Heart left ventricle (tissue), 16 donors: Measurements from ENCODE around the gene CARTPT. TPM values are rescaled to one million over a fixed set of nuclear protein-coding genes. Genes with fewer than 3 reads are reported as not detected.

Experiments used
- ATAC-seq, 4 donors: fragments of 200-7000 bp; cut with Tn5 transposase; one replicate each; pipeline ENCODE4 v1.9.1; 2020 to 2022; ENCODE audit warnings: moderate library complexity in 4 of 4, mild to moderate bottlenecking in 3 of 4, moderate number of reproducible peaks in 1 of 4
- DNase-seq, 5 donors: peaks; one replicate each; pipeline ENCODE4 v3.0.0-alpha.2; 2020
- H3K27ac ChIP-seq, 12 donors: fragments of 200-600 bp; sonication (generic) in 4 of 12; one replicate each; pipeline versions ENCODE4 v1.5.0 to v1.8.0; 2016 to 2022; ENCODE audit warnings: mild to moderate bottlenecking in 2 of 12
- H3K27me3 ChIP-seq, 9 donors: fragments of 200-600 bp; sonication (generic) in 2 of 9; one replicate each; pipeline versions ENCODE4 v1.5.1 to v1.8.0; 2016 to 2022; ENCODE audit warnings: mild to moderate bottlenecking in 3 of 9
- H3K36me3 ChIP-seq, 9 donors: fragments of 200-600 bp; sonication (generic) in 2 of 9; one replicate each; pipeline versions ENCODE4 v1.5.0 to v1.8.0; 2018 to 2022; ENCODE audit warnings: mild to moderate bottlenecking in 2 of 9
- H3K4me1 ChIP-seq, 12 donors: fragments of 200-600 bp; sonication (generic) in 4 of 12; one replicate each; pipeline versions ENCODE4 v1.5.0 to v1.8.0; 2016 to 2022; ENCODE audit warnings: mild to moderate bottlenecking in 3 of 12
- H3K4me3 ChIP-seq, 12 donors: fragments of 200-600 bp; sonication (generic) in 4 of 12; one replicate each; pipeline versions ENCODE4 v1.5.0 to v1.8.0; 2017 to 2022; ENCODE audit warnings: mild to moderate bottlenecking in 9 of 12, moderate library complexity in 4 of 12
- H3K9me3 ChIP-seq, 12 donors: fragments of 200-600 bp; sonication (generic) in 4 of 12; one replicate each; pipeline versions ENCODE4 v1.5.0 to v1.8.0; 2016 to 2022; ENCODE audit warnings: mild to moderate bottlenecking in 1 of 12
- CTCF ChIP-seq, 12 donors: fragments of 200-600 bp; sonication (generic) in 4 of 12; IDR thresholded peaks; one replicate each; pipeline versions ENCODE4 v1.5.0 to v1.8.0; 2018 to 2022; ENCODE audit warnings: antibody characterized with exemption in 12 of 12, mild to moderate bottlenecking in 5 of 12
- POLR2A ChIP-seq, 2 donors: fragments of 450-650 bp; IDR thresholded peaks; one replicate each; pipeline ENCODE4 v1.6.1; 2017; ENCODE audit warnings: antibody characterized with exemption in 2 of 2, mild to moderate bottlenecking in 2 of 2, moderate library complexity in 2 of 2
- WGBS, 4 donors: extraction: QIAGEN DNeasy Blood & Tissue Kit in 2 of 4; methylation state at CpG; one replicate each; pipeline versions ENCODE4 v1.1.5 to v1.1.7; 2013 to 2018; 5-methylcytosine and 5-hydroxymethylcytosine counted together
- intact Hi-C, 10 donors: fragments of 100-400 bp; cut with DNase I; formaldehyde crosslinking; loops; one replicate each; pipeline versions ENCODE4 v1.11.1 to v1.14.2; 2022
- polyA plus RNA-seq, 2 donors: library from polyadenylated mRNA; stranded (reverse); fragments of 200-250 nt; gene quantifications; one replicate each; pipeline ENCODE4 v1.2.3, GENCODE V29; 2013
- total RNA-seq, 9 donors: library from RNA; depleted of rRNA in 2 of 9; stranded (reverse); fragments of >200 nt in 2 of 9; fragmentation: NEBNext Ultra II Directional in 3 of 9; extraction: Animal tissue kit (Norgen Biotek cat#: 25700) in 3 of 9; gene quantifications; one replicate each; pipeline versions ENCODE4 v1.1.0 to v1.2.4, GENCODE V29; 2016 to 2023
- donor health status: ischemic (EF 13 %, LVEDD 7.1; RV severe dilation, severe dysfunction).
- donor health status: healthy with polysubstance abuse.
- donor health status: DM: no; HTN: yes; CAD: no.
- donor health status: DM: no; HTN: no; CAD: no.
- donor health status: ischemic (EF 25% LVEDD 6.9; RV normal size, moderate dysfunction).
- donor health status: ischemic (EF 25% LVEDD 5.7; RV mildly dilated, moderate dysfunction).
- donor health status: healthy.
- donor health status: DM: yes; HTN: yes; CAD: no.
- donor health status: ischemic (EF 35%, LVEDD 5.7; RV mildly dilated, moderate dysfunction).
- donor health status: nonischemic (EF 11% LVEDD 7.7; RV severe dilation, severe dysfunction).
- donor health status: DM: yes; HTN: yes; CAD: no.
- donor health status: PGD.
- donor health status: ischemic (EF 29% LVEDD 5.4; RV normal size, mild dysfunction).
- donor health status: nonischemic (EF 23%, LVEDD 6.1; RV moderate dilation, normal function).

The CARTPT gene
- total and polyA plus RNA-seq, 11 donors: not detected

DNA sequence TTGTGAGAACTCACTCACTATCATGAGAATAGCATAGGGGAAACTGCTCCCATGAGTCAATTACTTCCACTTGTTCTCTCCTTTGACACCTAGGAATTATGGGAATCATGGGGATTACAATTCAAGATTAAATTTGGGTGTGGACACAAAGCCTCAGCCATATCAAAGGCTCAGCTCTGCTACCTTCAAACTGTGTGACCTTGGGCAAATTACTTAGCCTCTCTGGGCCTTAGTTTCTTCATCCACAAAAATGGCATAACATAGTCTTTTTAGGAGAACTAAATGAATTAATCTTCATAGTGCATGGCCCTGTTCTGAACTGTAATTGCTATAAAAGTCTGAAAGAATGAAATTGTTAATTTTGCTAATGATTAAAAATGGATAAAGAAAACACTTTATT is 18.3 kb upstream of the CARTPT start:
- ATAC-seq: no peak
- Histone ChIP-seq H3K27me3 (peaks cover 0 to 18% (median 0%) of the 10 kb centered on the region in 9 donors), H3K4me1 (peaks cover 0 to 5% (median 0%) of the 10 kb centered on the region in 12 donors), H3K9me3 (no peaks in the 10 kb centered on the region), H3K4me3 (no peak overlapping the region), H3K36me3 (no peaks in the 10 kb centered on the region), H3K27ac (no peak overlapping the region)
- TF ChIP-seq CTCF (IDR thresholded peaks at IDR 0.05) (no peak), POLR2A (IDR thresholded peaks at IDR 0.05) (no peak)
- DNase-seq: no peak
- intact Hi-C loops: no loop called here

DNA sequence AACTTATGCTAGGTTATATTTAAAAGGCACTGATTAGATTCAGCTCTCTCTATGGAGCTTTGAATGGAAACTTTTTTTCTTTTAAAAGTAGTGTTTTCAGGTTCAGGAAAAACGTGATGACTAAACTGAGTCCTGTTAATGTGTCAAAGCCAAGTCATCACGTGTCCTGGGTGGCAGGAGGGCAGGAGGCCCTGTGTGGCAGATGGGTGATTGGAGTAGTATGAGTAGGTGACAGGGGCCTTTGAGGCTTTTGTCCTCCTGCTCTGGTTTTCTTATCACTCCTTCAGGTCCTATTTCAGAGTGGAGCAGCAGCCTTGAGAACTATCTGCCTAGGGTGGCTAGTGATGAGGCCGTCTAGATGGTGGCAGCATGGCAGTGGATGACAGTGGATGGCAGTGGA is 17.7 kb upstream of the CARTPT start:
- TF ChIP-seq CTCF (IDR thresholded peaks at IDR 0.05) (no peak), POLR2A (IDR thresholded peaks at IDR 0.05) (no peak)

DNA sequence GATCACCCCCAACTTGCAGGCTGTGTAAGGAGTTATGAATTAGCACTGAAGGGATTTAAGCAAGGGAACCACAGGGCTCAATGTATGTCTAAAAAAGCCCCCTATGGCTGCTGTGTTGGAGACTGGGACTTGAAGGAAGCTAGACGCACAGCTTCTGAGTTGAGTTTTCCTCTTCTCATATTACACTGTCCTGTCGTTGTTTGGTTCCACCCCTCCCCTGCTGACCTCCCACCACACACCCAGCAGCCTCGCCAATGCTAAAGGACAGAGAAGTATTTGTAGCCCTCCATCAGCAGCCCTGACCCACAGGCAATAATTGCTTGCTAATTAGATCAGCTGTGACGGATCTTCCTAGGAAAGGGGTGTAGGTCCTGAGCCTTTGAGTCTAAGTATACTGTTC is 15.1 kb upstream of the CARTPT start:
- no peaks in the 10 kb centered on the region for H3K36me3 ChIP-seq
- TF ChIP-seq POLR2A (IDR thresholded peaks at IDR 0.05) (no peak), CTCF (IDR thresholded peaks at IDR 0.05) (no peak)
- WGBS, 4 donors: 26 to 40% (median 33%) methylated on average over 4 of the region's 4 CpGs
- intact Hi-C loops: no loop called here
- ATAC-seq: no peak
- H3K4me1 ChIP-seq: no peaks in the 10 kb centered on the region
- DNase-seq: no peak
- no peak overlapping the region for H3K4me3 ChIP-seq
- H3K27ac ChIP-seq: no peak overlapping the region
- H3K27me3 ChIP-seq: peaks cover 0 to 26% (median 0%) of the 10 kb centered on the region in 9 donors
- no peaks in the 10 kb centered on the region for H3K9me3 ChIP-seq

More for the DNA sequence above, 17.7 kb upstream of the CARTPT start:
- no peaks in the 10 kb centered on the region for H3K36me3 ChIP-seq
- H3K27me3 ChIP-seq: peaks cover 0 to 21% (median 0%) of the 10 kb centered on the region in 9 donors
- WGBS, 4 donors: 64 to 81% (median 72%) methylated on average over 3 of the region's 3 CpGs
- no peak overlapping the region for H3K4me3 ChIP-seq
- peaks cover 0 to 5% (median 0%) of the 10 kb centered on the region in 12 donors for H3K4me1 ChIP-seq
- no peaks in the 10 kb centered on the region for H3K9me3 ChIP-seq
- ATAC-seq (no peak), DNase-seq (no peak)
- intact Hi-C loops: no loop called here
- no peak overlapping the region for H3K27ac ChIP-seq

- Histone ChIP-seq H3K9me3 (no peaks in the 10 kb centered on the region), H3K27ac (no peak overlapping the region), H3K4me3 (no peak overlapping the region), H3K4me1 (no peaks in the 10 kb centered on the region), H3K27me3 (peaks cover 0 to 31% (median 0%) of the 10 kb centered on the region in 9 donors), H3K36me3 (no peaks in the 10 kb centered on the region)
- WGBS, 4 donors: 73 to 79% (median 77%) methylated on average over 5 of the region's 5 CpGs
- DNase-seq (no peak), ATAC-seq (no peak)
- intact Hi-C loops: no loop called here
- no peak for TF ChIP-seq POLR2A (IDR thresholded peaks at IDR 0.05)
- no peak for TF ChIP-seq CTCF (IDR thresholded peaks at IDR 0.05)
Measured at GRCh38 chr5:71705421-71705820, 13.7 kb upstream of the CARTPT start.
